Stimulated activated naive CD8-positive, alpha-beta T cell treated with anti-CD3 and anti-CD28 coated beads, Interleukin-15, Interleukin-2, amounts not matched to agents 100 ng/mL and 50 ng/mL, for 24 hours (primary cell): ENCODE data around the gene RNF38.
"Not testable (repeated sequence)": the region's sequence is repeated elsewhere in the genome, so short reads cannot be mapped to it uniquely, and the experiment has no call there.

Experiments used
- H3K27ac Mint-ChIP-seq: one replicate; pipeline ENCODE4 v1.8.0; 2021; ENCODE audit warnings: mild to moderate bottlenecking, mixed read lengths
- H3K27me3 Mint-ChIP-seq: one replicate; pipeline ENCODE4 v1.8.0; 2021; ENCODE audit warnings: mixed read lengths
- H3K36me3 Mint-ChIP-seq: one replicate; pipeline ENCODE4 v1.8.0; 2021; ENCODE audit warnings: low read depth, mixed read lengths
- H3K4me1 Mint-ChIP-seq: one replicate; pipeline ENCODE4 v1.8.0; 2021; ENCODE audit warnings: low read depth, mixed read lengths
- H3K4me3 Mint-ChIP-seq: one replicate; pipeline ENCODE4 v1.8.0; 2021; ENCODE audit warnings: mild to moderate bottlenecking, mixed read lengths
- H3K9me3 Mint-ChIP-seq: one replicate; pipeline ENCODE4 v1.8.0; 2021; ENCODE audit warnings: mixed read lengths

The RNF38 gene

GRCh38 chr9:36389590-36389989 lies 10.5 kb downstream of the RNF38 start:
- no peaks in the 10 kb centered on the region for H3K27me3 Mint-ChIP-seq
- H3K4me1 Mint-ChIP-seq = peaks cover 65% of the 10 kb centered on the region
- H3K27ac Mint-ChIP-seq = no peak overlapping the region
- no peaks in the 10 kb centered on the region for H3K9me3 Mint-ChIP-seq
- H3K36me3 Mint-ChIP-seq = peaks cover 63% of the 10 kb centered on the region
- no peak overlapping the region for H3K4me3 Mint-ChIP-seq

- peaks cover 81% of the 10 kb centered on the region for H3K4me1 Mint-ChIP-seq
- H3K27me3 Mint-ChIP-seq, H3K9me3 Mint-ChIP-seq, H3K4me3 Mint-ChIP-seq, H3K27ac Mint-ChIP-seq: not testable (repeated sequence)
- H3K36me3 Mint-ChIP-seq = peaks cover 58% of the 10 kb centered on the region
Measured at GRCh38 chr9:36386396-36386965, 13.6 kb downstream of the RNF38 start.

GRCh38 chr9:36382484-36382883 lies 17.6 kb downstream of the RNF38 start:
- no peak overlapping the region for H3K27ac Mint-ChIP-seq
- peak overlapping the region; percentile 25 for H3K4me3 Mint-ChIP-seq
- peaks cover 37% of the 10 kb centered on the region for H3K36me3 Mint-ChIP-seq
- no peaks in the 10 kb centered on the region for H3K9me3 Mint-ChIP-seq
- H3K27me3 Mint-ChIP-seq = no peaks in the 10 kb centered on the region
- peaks cover 77% of the 10 kb centered on the region for H3K4me1 Mint-ChIP-seq

GRCh38 chr9:36364577-36364976 lies 35.5 kb downstream of the RNF38 start:
- no peaks in the 10 kb centered on the region for H3K9me3 Mint-ChIP-seq
- H3K27me3 Mint-ChIP-seq = no peaks in the 10 kb centered on the region
- H3K36me3 Mint-ChIP-seq = peaks cover 31% of the 10 kb centered on the region
- no peaks in the 10 kb centered on the region for H3K4me1 Mint-ChIP-seq
- no peak overlapping the region for H3K27ac Mint-ChIP-seq
- H3K4me3 Mint-ChIP-seq = no peak overlapping the region

- Mint-ChIP-seq H3K27me3 (no peaks in the 10 kb centered on the region), H3K9me3 (no peaks in the 10 kb centered on the region), H3K4me3 (no peak overlapping the region), H3K4me1 (no peaks in the 10 kb centered on the region), H3K27ac (no peak overlapping the region), H3K36me3 (peaks cover 27% of the 10 kb centered on the region)
Measured at GRCh38 chr9:36363448-36363847, 36.6 kb downstream of the RNF38 start.

GRCh38 chr9:36358486-36358885 lies 41.6 kb downstream of the RNF38 start:
- Mint-ChIP-seq H3K27ac (no peak overlapping the region), H3K4me1 (no peaks in the 10 kb centered on the region), H3K27me3 (no peaks in the 10 kb centered on the region), H3K9me3 (no peaks in the 10 kb centered on the region), H3K36me3 (peaks cover 37% of the 10 kb centered on the region), H3K4me3 (no peak overlapping the region)

- no peaks in the 10 kb centered on the region for H3K9me3 Mint-ChIP-seq
- H3K27ac Mint-ChIP-seq = no peak overlapping the region
- no peak overlapping the region for H3K4me3 Mint-ChIP-seq
- H3K27me3 Mint-ChIP-seq = no peaks in the 10 kb centered on the region
- no peaks in the 10 kb centered on the region for H3K4me1 Mint-ChIP-seq
- peaks cover 39% of the 10 kb centered on the region for H3K36me3 Mint-ChIP-seq
Measured at GRCh38 chr9:36357639-36358038, 42.4 kb downstream of the RNF38 start.

GRCh38 chr9:36346569-36346968 lies 53.5 kb downstream of the RNF38 start:
- no peaks in the 10 kb centered on the region for H3K27me3 Mint-ChIP-seq
- H3K4me1 Mint-ChIP-seq = peaks cover 12% of the 10 kb centered on the region
- H3K27ac Mint-ChIP-seq = no peak overlapping the region
- H3K9me3 Mint-ChIP-seq = no peaks in the 10 kb centered on the region
- H3K36me3 Mint-ChIP-seq = peaks cover 62% of the 10 kb centered on the region
- H3K4me3 Mint-ChIP-seq = no peak overlapping the region

GRCh38 chr9:36345103-36345846 lies 54.8 kb downstream of the RNF38 start:
- Mint-ChIP-seq H3K4me1 (peaks cover 12% of the 10 kb centered on the region), H3K4me3 (no peak overlapping the region), H3K9me3 (no peaks in the 10 kb centered on the region), H3K36me3 (peaks cover 61% of the 10 kb centered on the region), H3K27ac (no peak overlapping the region), H3K27me3 (no peaks in the 10 kb centered on the region)

- no peaks in the 10 kb centered on the region for H3K9me3 Mint-ChIP-seq
- H3K27ac Mint-ChIP-seq = peak overlapping the region; percentile 82
- H3K27me3 Mint-ChIP-seq = no peaks in the 10 kb centered on the region
- peak overlapping the region; percentile 1 for H3K4me3 Mint-ChIP-seq
- peaks cover 12% of the 10 kb centered on the region for H3K4me1 Mint-ChIP-seq
- H3K36me3 Mint-ChIP-seq = peaks cover 62% of the 10 kb centered on the region
Measured at GRCh38 chr9:36341936-36342577, 58.0 kb downstream of the RNF38 start.

- Mint-ChIP-seq H3K27ac (peak overlapping the region; percentile 3), H3K4me1 (peaks cover 12% of the 10 kb centered on the region), H3K4me3 (no peak overlapping the region), H3K27me3 (no peaks in the 10 kb centered on the region), H3K36me3 (peaks cover 60% of the 10 kb centered on the region), H3K9me3 (no peaks in the 10 kb centered on the region)
Measured at GRCh38 chr9:36337865-36338264, 62.2 kb downstream of the RNF38 start.

- H3K36me3 Mint-ChIP-seq = peaks cover 56% of the 10 kb centered on the region
- no peaks in the 10 kb centered on the region for H3K27me3 Mint-ChIP-seq
- H3K27ac Mint-ChIP-seq = peak overlapping the region; percentile 3
- no peaks in the 10 kb centered on the region for H3K9me3 Mint-ChIP-seq
- no peak overlapping the region for H3K4me3 Mint-ChIP-seq
- H3K4me1 Mint-ChIP-seq = peaks cover 3% of the 10 kb centered on the region
Measured at GRCh38 chr9:36337002-36337401, 63.1 kb downstream of the RNF38 start.

GRCh38 chr9:36336131-36336907 lies 63.8 kb downstream of the RNF38 start:
- Mint-ChIP-seq H3K27ac (no peak overlapping the region), H3K9me3 (no peaks in the 10 kb centered on the region), H3K4me1 (no peaks in the 10 kb centered on the region), H3K27me3 (no peaks in the 10 kb centered on the region), H3K4me3 (no peak overlapping the region), H3K36me3 (peaks cover 52% of the 10 kb centered on the region)

GRCh38 chr9:36332006-36332405 lies 68.1 kb downstream of the RNF38 start:
- Mint-ChIP-seq H3K27me3 (no peaks in the 10 kb centered on the region), H3K4me3 (no peak overlapping the region), H3K36me3 (peaks cover 16% of the 10 kb centered on the region), H3K9me3 (no peaks in the 10 kb centered on the region), H3K4me1 (no peaks in the 10 kb centered on the region), H3K27ac (no peak overlapping the region)
